CD1c-positive myeloid dendritic cell (primary cell): ENCODE results near the gene HK1.
"Not testable (repeated sequence)": the region's sequence is repeated elsewhere in the genome, so short reads cannot be mapped to it uniquely, and the experiment has no call there.

Experiments
- DNase-seq: peaks from one replicate; pipeline ENCODE4 v3.0.0-alpha.2; 2016; ENCODE audit errors: extremely low spot score

Gene HK1

GRCh38 chr10:69450395-69450794 lies 172.1 kb downstream of the HK1 start:
- not testable (repeated sequence) for DNase-seq

GRCh38 chr10:69451209-69451783 lies 173.0 kb downstream of the HK1 start, which contains the start of gene TSPAN15:
Gene TSPAN15, plus strand, starts transcription at chr10:69451465. Its CDS starts 130 bp downstream, at chr10:69451595.
- DNase-seq = peak; percentile 81
